ENCODE measurements around the gene ELMO3.

The ELMO3 gene

DNA sequence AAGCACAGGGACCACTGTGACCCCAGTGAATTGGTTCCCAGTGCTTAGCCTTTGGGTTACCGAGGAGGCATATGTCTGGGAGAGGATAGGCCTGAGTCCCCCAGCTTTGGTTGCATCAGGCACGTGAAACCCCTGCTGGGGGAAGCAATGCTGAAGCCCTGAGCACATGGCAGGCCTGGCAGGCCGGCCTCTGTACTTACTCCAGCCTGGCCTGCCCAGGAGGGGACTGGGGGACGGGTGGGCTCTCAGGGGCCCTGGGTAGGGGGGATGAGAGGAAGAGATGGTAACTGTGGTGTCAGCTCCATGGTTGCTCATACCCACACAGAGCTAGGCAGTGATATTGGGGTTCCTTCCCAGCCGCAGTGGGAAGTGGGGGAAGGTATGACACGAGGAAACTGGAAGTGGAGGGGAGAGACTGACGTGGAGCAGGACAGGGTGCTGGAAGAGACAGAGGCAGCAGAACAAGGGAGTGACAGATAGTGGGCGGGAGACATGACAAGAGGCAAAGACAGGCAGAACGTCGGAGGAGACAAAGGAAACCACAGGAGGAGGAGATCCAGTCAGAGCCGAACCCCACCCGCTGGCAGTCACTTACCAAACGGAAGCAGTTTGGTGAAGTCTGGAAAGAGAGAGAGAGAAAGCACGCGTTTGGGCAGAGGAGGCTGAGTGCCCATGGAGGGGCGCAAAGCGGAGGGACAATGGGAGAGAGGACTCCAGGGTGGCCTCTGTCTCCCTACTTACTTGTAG, 37.1 kb downstream of the ELMO3 start:
- H3K4ac ChIP-seq (ENCODE audit: low read depth, low read length) = no peak overlapping the region
- no peaks in the 10 kb centered on the region for H3K79me2 ChIP-seq (ENCODE audit: control insufficient read depth, insufficient read depth, low read length)
- H4K5ac ChIP-seq (ENCODE audit: low read length) = no peak overlapping the region
- H3K4me1 ChIP-seq (ENCODE audit: control insufficient read depth, low read depth, low read length) = peaks cover 3% of the 10 kb centered on the region
- no peak overlapping the region for H2BK15ac ChIP-seq (replicated peaks; ENCODE audit: low read depth)
- H3K4me3 ChIP-seq (ENCODE audit: low read length) = no peak overlapping the region
- H3K79me1 ChIP-seq (ENCODE audit: low read length) = no peaks in the 10 kb centered on the region
- no peak for DNase-seq
- no peak overlapping the region for H4K8ac ChIP-seq (ENCODE audit: low read depth, low read length)
- H3K4me2 ChIP-seq (ENCODE audit: low read length) = no peak overlapping the region
- H3K9ac ChIP-seq (ENCODE audit: low read length) = no peak overlapping the region
- no peak overlapping the region for H2AK5ac ChIP-seq (ENCODE audit: low read length)
- no peak overlapping the region for H2BK5ac ChIP-seq (ENCODE audit: low read length)
- H2BK120ac ChIP-seq (ENCODE audit: low read depth, low read length) = no peak overlapping the region
- H3K27me3 ChIP-seq (ENCODE audit: insufficient read depth, low read length, poor library complexity) = no peaks in the 10 kb centered on the region
- H3K18ac ChIP-seq (ENCODE audit: low read length) = no peak overlapping the region
- no peak overlapping the region for H3K56ac ChIP-seq (ENCODE audit: low read length)
- no peak overlapping the region for H3K27ac ChIP-seq (ENCODE audit: low read depth, low read length)
- H3K36me3 ChIP-seq (ENCODE audit: control insufficient read depth, insufficient read depth, low read length) = peaks cover 16% of the 10 kb centered on the region
- no CpG with 5 or more reads among the region's 17 CpGs for WGBS (ENCODE audit: extremely low coverage, insufficient coverage, low lambda C conversion rate)
- H3K23ac ChIP-seq (ENCODE audit: low read length) = no peak overlapping the region

DNA sequence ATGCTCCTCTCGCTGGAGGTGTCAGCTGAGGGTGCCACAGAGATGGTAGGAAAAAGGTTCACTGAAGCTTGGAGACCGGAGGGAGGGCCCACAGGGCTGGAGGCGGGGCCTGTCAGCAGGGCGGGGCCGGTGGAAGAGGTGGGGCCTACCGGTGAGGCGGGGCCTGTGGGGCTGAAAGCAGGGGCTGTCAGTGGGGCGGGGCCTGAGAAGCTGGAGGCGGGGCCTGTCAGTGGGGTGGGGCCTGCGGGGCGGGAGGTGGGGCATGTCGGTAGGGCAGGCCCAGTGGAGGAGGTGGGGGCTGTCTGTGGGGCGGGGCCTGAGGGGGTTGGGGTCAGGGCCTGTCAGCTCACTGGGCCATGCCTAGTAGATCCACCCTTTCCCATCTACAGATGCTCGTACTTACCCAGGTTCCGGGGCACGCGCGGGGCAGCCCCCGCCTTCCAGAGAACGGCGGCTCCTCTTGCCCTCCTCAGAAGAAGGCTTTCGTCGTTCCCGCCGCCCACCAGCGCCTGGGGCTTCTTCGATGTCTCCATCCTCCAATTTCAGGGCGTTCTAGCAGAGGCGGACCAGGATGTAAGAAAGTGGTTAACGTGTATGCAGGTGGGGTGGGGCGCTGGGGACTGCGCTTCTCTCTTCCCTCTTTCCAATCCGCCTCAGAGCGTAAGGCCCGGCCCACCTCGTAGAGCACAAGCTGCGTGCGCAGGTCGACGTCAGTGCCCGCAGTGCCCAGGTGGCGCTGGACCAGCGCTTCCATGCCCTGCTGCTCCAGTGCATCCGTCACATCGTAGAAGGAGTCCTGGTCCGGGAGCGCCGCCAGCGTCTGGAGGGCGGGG, 37.8 kb downstream of the ELMO3 start:
- no peak overlapping the region for H2BK15ac ChIP-seq (replicated peaks; ENCODE audit: low read depth)
- no peak overlapping the region for H3K56ac ChIP-seq (ENCODE audit: low read length)
- H3K27ac ChIP-seq (ENCODE audit: low read depth, low read length) = no peak overlapping the region
- H4K5ac ChIP-seq (ENCODE audit: low read length) = no peak overlapping the region
- no peak overlapping the region for H3K9ac ChIP-seq (ENCODE audit: low read length)
- DNase-seq = peak; percentile 89
- H4K8ac ChIP-seq (ENCODE audit: low read depth, low read length) = no peak overlapping the region
- no peak overlapping the region for H2BK5ac ChIP-seq (ENCODE audit: low read length)
- H3K4me1 ChIP-seq (ENCODE audit: control insufficient read depth, low read depth, low read length) = peaks cover 11% of the 10 kb centered on the region
- H3K18ac ChIP-seq (ENCODE audit: low read length) = no peak overlapping the region
- no peaks in the 10 kb centered on the region for H3K79me2 ChIP-seq (ENCODE audit: control insufficient read depth, insufficient read depth, low read length)
- no peaks in the 10 kb centered on the region for H3K27me3 ChIP-seq (ENCODE audit: insufficient read depth, low read length, poor library complexity)
- no peak overlapping the region for H3K23ac ChIP-seq (ENCODE audit: low read length)
- no peak overlapping the region for H3K4ac ChIP-seq (ENCODE audit: low read depth, low read length)
- no CpG with 5 or more reads among the region's 50 CpGs for WGBS (ENCODE audit: extremely low coverage, insufficient coverage, low lambda C conversion rate)
- H3K4me3 ChIP-seq (ENCODE audit: low read length) = no peak overlapping the region
- H2AK5ac ChIP-seq (ENCODE audit: low read length) = no peak overlapping the region
- no peaks in the 10 kb centered on the region for H3K79me1 ChIP-seq (ENCODE audit: low read length)
- H3K4me2 ChIP-seq (ENCODE audit: low read length) = no peak overlapping the region
- no peak overlapping the region for H2BK120ac ChIP-seq (ENCODE audit: low read depth, low read length)
- peaks cover 11% of the 10 kb centered on the region for H3K36me3 ChIP-seq (ENCODE audit: control insufficient read depth, insufficient read depth, low read length)

DNA sequence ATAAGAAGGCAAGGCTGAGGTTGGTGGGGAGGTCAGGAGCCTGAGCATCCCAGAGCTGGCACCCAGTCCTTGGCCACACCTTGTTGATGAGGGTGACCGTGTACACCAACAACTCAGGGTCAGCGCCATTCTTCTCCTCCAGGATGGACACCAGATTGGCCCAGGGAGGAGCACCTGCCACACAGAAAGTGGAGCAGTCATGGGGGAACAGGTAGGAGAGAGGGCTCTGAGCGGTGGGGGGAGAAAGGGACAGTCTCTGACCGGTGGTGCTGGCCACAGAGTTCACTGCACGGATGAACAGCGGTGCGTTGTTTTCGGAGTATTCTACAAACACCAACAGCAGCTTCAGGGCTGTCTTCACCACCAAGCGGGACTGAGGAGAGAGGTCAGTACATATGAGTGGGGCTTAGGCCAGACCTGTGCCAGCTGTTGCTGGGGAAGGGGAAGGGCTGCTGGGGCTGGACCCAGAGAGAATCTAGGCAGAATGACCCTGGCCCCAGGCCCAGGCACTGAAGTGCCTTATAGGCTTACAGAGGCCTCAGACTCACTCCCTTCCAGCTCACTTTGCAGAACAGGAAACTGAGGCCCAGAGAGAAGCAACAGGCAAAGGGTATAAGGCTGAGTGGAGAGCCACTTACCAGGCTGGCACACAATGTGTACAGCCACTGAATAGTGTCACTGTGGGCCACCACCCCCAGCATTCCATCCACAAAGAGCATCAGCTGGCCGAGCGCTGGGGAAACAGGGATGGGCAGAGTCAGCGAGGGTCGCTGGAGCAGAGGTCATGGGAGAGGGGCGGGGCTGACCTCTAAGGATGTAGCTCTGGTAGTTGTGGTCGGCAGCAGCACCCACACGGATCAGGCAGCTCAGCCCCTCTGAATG, 38.7 kb downstream of the ELMO3 start:
- Histone ChIP-seq H4K8ac (ENCODE audit: low read depth, low read length) (no peak overlapping the region), H3K4ac (ENCODE audit: low read depth, low read length) (no peak overlapping the region), H3K27me3 (ENCODE audit: insufficient read depth, low read length, poor library complexity) (no peaks in the 10 kb centered on the region), H3K27ac (ENCODE audit: low read depth, low read length) (no peak overlapping the region), H3K23ac (ENCODE audit: low read length) (no peak overlapping the region), H3K4me2 (ENCODE audit: low read length) (no peak overlapping the region), H3K79me2 (ENCODE audit: control insufficient read depth, insufficient read depth, low read length) (peaks cover 5% of the 10 kb centered on the region), H3K36me3 (ENCODE audit: control insufficient read depth, insufficient read depth, low read length) (peaks cover 9% of the 10 kb centered on the region), H2AK5ac (ENCODE audit: low read length) (no peak overlapping the region), H3K18ac (ENCODE audit: low read length) (no peak overlapping the region), H3K4me1 (ENCODE audit: control insufficient read depth, low read depth, low read length) (peaks cover 13% of the 10 kb centered on the region), H3K9ac (ENCODE audit: low read length) (no peak overlapping the region), H4K5ac (ENCODE audit: low read length) (no peak overlapping the region), H2BK5ac (ENCODE audit: low read length) (no peak overlapping the region), H3K79me1 (ENCODE audit: low read length) (peaks cover 5% of the 10 kb centered on the region), H3K56ac (ENCODE audit: low read length) (no peak overlapping the region), H3K4me3 (ENCODE audit: low read length) (no peak overlapping the region), H2BK120ac (ENCODE audit: low read depth, low read length) (no peak overlapping the region), H2BK15ac (replicated peaks; ENCODE audit: low read depth) (no peak overlapping the region)
- DNase-seq = no peak
- no CpG with 5 or more reads among the region's 16 CpGs for WGBS (ENCODE audit: extremely low coverage, insufficient coverage, low lambda C conversion rate)

- no peak overlapping the region for H4K8ac ChIP-seq (ENCODE audit: low read depth, low read length)
- no peak overlapping the region for H3K4me3 ChIP-seq (ENCODE audit: low read length)
- H3K4me2 ChIP-seq (ENCODE audit: low read length) = no peak overlapping the region
- H3K9ac ChIP-seq (ENCODE audit: low read length) = no peak overlapping the region
- no peak overlapping the region for H3K27ac ChIP-seq (ENCODE audit: low read depth, low read length)
- no peak overlapping the region for H2BK15ac ChIP-seq (replicated peaks; ENCODE audit: low read depth)
- no peak overlapping the region for H2BK5ac ChIP-seq (ENCODE audit: low read length)
- H2BK120ac ChIP-seq (ENCODE audit: low read depth, low read length) = no peak overlapping the region
- H3K79me2 ChIP-seq (ENCODE audit: control insufficient read depth, insufficient read depth, low read length) = peaks cover 7% of the 10 kb centered on the region
- H2AK5ac ChIP-seq (ENCODE audit: low read length) = no peak overlapping the region
- no peak overlapping the region for H3K18ac ChIP-seq (ENCODE audit: low read length)
- H4K5ac ChIP-seq (ENCODE audit: low read length) = no peak overlapping the region
- H3K4ac ChIP-seq (ENCODE audit: low read depth, low read length) = no peak overlapping the region
- no peak for DNase-seq
- peaks cover 5% of the 10 kb centered on the region for H3K79me1 ChIP-seq (ENCODE audit: low read length)
- H3K56ac ChIP-seq (ENCODE audit: low read length) = no peak overlapping the region
- H3K4me1 ChIP-seq (ENCODE audit: control insufficient read depth, low read depth, low read length) = peaks cover 13% of the 10 kb centered on the region
- no peak overlapping the region for H3K23ac ChIP-seq (ENCODE audit: low read length)
- WGBS (ENCODE audit: extremely low coverage, insufficient coverage, low lambda C conversion rate) = no CpG with 5 or more reads among the region's 3 CpGs
- H3K36me3 ChIP-seq (ENCODE audit: control insufficient read depth, insufficient read depth, low read length) = peaks cover 9% of the 10 kb centered on the region
- no peaks in the 10 kb centered on the region for H3K27me3 ChIP-seq (ENCODE audit: insufficient read depth, low read length, poor library complexity)
These were observed 39.3 kb downstream of the ELMO3 start for GRCh38 chr16:67238278-67238575.

DNA sequence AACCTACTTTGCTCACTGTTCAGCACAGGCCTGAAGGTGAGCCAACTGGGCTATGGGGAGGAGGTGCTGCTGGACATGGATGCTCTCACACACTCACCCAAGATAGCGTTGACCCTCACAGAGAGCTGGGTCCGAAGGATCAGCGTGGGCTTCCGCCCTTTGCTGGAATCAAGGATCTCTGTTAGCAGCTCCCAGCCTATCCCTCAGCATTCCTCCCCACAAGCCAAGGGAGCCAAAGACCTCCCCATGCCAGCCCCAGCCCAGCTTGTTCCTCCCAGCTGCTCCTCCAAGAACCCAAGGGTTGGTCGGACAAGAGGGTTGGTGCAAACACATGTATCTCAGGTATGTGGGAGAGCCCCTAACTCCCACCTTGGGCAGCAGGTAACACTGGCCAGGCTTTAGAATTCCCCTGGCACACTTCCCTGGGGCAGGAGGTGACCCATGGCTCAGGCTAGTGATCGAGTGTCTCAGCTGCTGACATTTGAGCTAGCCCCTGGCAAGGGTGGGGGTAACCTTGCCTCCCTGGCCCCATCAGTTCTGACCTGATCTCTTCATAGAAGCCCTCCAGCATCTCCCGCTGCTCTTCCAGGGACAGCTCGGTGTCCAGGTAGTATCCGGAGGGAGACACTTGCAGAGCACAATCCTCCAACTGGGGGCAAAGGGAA, 40.0 kb downstream of the ELMO3 start:
- no peak overlapping the region for H4K5ac ChIP-seq (ENCODE audit: low read length)
- no peak overlapping the region for H3K9ac ChIP-seq (ENCODE audit: low read length)
- H2BK120ac ChIP-seq (ENCODE audit: low read depth, low read length) = no peak overlapping the region
- no peak overlapping the region for H3K4me2 ChIP-seq (ENCODE audit: low read length)
- peaks cover 8% of the 10 kb centered on the region for H3K36me3 ChIP-seq (ENCODE audit: control insufficient read depth, insufficient read depth, low read length)
- H3K79me2 ChIP-seq (ENCODE audit: control insufficient read depth, insufficient read depth, low read length) = peaks cover 7% of the 10 kb centered on the region
- no peak overlapping the region for H3K4ac ChIP-seq (ENCODE audit: low read depth, low read length)
- H2AK5ac ChIP-seq (ENCODE audit: low read length) = no peak overlapping the region
- no peaks in the 10 kb centered on the region for H3K27me3 ChIP-seq (ENCODE audit: insufficient read depth, low read length, poor library complexity)
- no peak overlapping the region for H2BK5ac ChIP-seq (ENCODE audit: low read length)
- DNase-seq = no peak
- no CpG with 5 or more reads among the region's 9 CpGs for WGBS (ENCODE audit: extremely low coverage, insufficient coverage, low lambda C conversion rate)
- H2BK15ac ChIP-seq (replicated peaks; ENCODE audit: low read depth) = no peak overlapping the region
- no peak overlapping the region for H3K56ac ChIP-seq (ENCODE audit: low read length)
- no peak overlapping the region for H3K27ac ChIP-seq (ENCODE audit: low read depth, low read length)
- H3K79me1 ChIP-seq (ENCODE audit: low read length) = peaks cover 5% of the 10 kb centered on the region
- H3K18ac ChIP-seq (ENCODE audit: low read length) = no peak overlapping the region
- H3K4me1 ChIP-seq (ENCODE audit: control insufficient read depth, low read depth, low read length) = peaks cover 13% of the 10 kb centered on the region
- no peak overlapping the region for H3K4me3 ChIP-seq (ENCODE audit: low read length)
- no peak overlapping the region for H4K8ac ChIP-seq (ENCODE audit: low read depth, low read length)
- no peak overlapping the region for H3K23ac ChIP-seq (ENCODE audit: low read length)
